ENCODE measurements around the gene CDH4.
A peak's percentile ranks its signal among the peaks of the same experiment; 100 is the strongest.

CDH4 gene

DNA sequence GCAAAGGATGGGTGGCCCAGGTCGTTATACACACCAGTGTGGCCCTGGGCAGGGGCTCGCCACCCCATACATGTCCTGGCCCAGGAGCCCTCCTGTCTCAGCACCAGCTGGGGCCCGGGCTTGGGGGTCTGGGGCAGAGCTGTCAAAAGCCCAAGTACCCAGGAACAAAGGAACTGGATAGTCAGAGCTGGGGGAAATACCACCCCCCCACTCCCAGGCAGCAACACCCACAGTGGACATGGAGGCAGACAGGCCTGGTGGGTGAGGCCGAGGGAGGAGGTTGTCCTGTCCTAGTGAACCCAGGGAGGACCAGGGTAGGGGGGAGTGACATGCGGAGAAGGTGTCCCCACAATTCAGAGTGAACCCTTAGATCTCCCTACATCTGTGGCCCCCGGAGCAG is 406.5 kb downstream of the CDH4 start:
- H3K27ac ChIP-seq (ENCODE audit: low read length) = no peak overlapping the region
- TF ChIP-seq, protein P1, sequence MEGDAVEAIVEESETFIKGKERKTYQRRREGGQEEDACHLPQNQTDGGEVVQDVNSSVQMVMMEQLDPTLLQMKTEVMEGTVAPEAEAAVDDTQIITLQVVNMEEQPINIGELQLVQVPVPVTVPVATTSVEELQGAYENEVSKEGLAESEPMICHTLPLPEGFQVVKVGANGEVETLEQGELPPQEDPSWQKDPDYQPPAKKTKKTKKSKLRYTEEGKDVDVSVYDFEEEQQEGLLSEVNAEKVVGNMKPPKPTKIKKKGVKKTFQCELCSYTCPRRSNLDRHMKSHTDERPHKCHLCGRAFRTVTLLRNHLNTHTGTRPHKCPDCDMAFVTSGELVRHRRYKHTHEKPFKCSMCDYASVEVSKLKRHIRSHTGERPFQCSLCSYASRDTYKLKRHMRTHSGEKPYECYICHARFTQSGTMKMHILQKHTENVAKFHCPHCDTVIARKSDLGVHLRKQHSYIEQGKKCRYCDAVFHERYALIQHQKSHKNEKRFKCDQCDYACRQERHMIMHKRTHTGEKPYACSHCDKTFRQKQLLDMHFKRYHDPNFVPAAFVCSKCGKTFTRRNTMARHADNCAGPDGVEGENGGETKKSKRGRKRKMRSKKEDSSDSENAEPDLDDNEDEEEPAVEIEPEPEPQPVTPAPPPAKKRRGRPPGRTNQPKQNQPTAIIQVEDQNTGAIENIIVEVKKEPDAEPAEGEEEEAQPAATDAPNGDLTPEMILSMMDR (IDR thresholded peaks at IDR 0.05; ENCODE audit: borderline replicate concordance, extremely low read depth, low read length, poor library complexity, severe bottlenecking) = no peak
- no peak for TF ChIP-seq EZH2 (IDR thresholded peaks at IDR 0.05; ENCODE audit: borderline replicate concordance, low read depth, low read length, severe bottlenecking)
- DNase-seq (no peak), ATAC-seq (ENCODE audit: insufficient read depth, low read depth) (no peak)
- H4K20me1 ChIP-seq (ENCODE audit: insufficient read depth, low read length) = peaks cover 5% of the 10 kb centered on the region; the same call in 1 of the 2 replicates
- no peaks in the 10 kb centered on the region for H3K36me3 ChIP-seq (ENCODE audit: insufficient read depth, low read length)
- no peak overlapping the region for H3K4me3 ChIP-seq (ENCODE audit: low read depth in 1 of 2, low read length in 2 of 2)
- peaks cover 3% of the 10 kb centered on the region for H3K27me3 ChIP-seq (ENCODE audit: insufficient read depth, low read length, poor library complexity)
- H3K9ac ChIP-seq (ENCODE audit: low read depth, low read length) = no peak overlapping the region
- H2AFZ ChIP-seq (ENCODE audit: low read depth, low read length) = no peak overlapping the region
- no peak overlapping the region for H3K4me2 ChIP-seq (ENCODE audit: insufficient read depth, low read length)
- no peaks in the 10 kb centered on the region for H3K4me1 ChIP-seq (ENCODE audit: insufficient read depth, low read length)
- H3K79me2 ChIP-seq (ENCODE audit: insufficient read depth, low read length) = no peaks in the 10 kb centered on the region
- H3K9me3 ChIP-seq (ENCODE audit: insufficient read depth, low read length, severe bottlenecking) = no peaks in the 10 kb centered on the region

DNA sequence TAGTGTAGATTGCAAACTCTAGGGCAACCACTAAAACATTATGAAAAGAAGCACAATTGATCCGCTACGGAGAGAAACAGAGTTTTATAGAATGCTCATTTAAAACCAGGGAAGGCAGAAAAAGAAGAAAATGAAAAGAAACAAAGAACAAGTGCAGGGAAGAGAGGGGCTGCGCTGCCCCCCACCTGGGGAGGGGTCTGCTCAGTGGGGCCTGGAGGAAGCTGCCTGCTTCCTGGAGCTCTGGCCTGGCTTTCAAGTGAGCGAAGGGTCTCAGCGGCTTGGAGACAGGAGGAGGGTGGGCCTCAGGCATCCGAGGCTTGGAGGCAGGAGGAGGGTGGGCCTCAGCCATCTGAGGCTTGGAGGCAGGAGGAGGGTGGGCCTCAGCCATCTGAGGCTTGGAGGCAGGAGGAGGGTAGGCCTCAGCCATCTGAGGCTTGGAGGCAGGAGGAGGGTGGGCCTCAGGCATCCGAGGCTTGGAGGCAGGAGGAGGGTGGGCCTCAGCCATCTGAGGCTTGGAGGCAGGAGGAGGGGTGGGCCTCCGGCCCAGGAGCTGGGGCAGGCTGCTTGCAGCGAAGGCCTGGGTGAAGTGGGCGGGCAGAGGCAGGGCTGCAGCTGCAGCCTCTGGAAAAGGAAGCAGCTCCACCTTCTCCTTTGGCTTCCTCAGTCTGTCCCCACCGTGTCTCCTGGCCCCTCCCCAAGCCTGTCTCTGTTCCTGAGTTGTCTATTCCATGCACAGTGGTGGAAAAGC is 407.4 kb downstream of the CDH4 start:
- peaks cover 5% of the 10 kb centered on the region; the same call in 1 of the 2 replicates for H4K20me1 ChIP-seq (ENCODE audit: insufficient read depth, low read length)
- H3K27me3 ChIP-seq (ENCODE audit: insufficient read depth, low read length, poor library complexity) = peaks cover 3% of the 10 kb centered on the region
- no peak overlapping the region for H3K27ac ChIP-seq (ENCODE audit: low read length)
- no peaks in the 10 kb centered on the region for H3K9me3 ChIP-seq (ENCODE audit: insufficient read depth, low read length, severe bottlenecking)
- H3K9ac ChIP-seq (ENCODE audit: low read depth, low read length) = no peak overlapping the region
- H2AFZ ChIP-seq (ENCODE audit: low read depth, low read length) = no peak overlapping the region
- DNase-seq = peak; percentile 16
- no peaks in the 10 kb centered on the region for H3K36me3 ChIP-seq (ENCODE audit: insufficient read depth, low read length)
- ATAC-seq (ENCODE audit: insufficient read depth, low read depth) = no peak
- H3K79me2 ChIP-seq (ENCODE audit: insufficient read depth, low read length) = no peaks in the 10 kb centered on the region
- no peaks in the 10 kb centered on the region for H3K4me1 ChIP-seq (ENCODE audit: insufficient read depth, low read length)
- no peak overlapping the region for H3K4me2 ChIP-seq (ENCODE audit: insufficient read depth, low read length)
- no peak overlapping the region for H3K4me3 ChIP-seq (ENCODE audit: low read depth in 1 of 2, low read length in 2 of 2)
- TF ChIP-seq, protein P1 (IDR thresholded peaks at IDR 0.05; ENCODE audit: borderline replicate concordance, extremely low read depth, low read length, poor library complexity, severe bottlenecking) = no peak
- TF ChIP-seq EZH2 (IDR thresholded peaks at IDR 0.05; ENCODE audit: borderline replicate concordance, low read depth, low read length, severe bottlenecking) = no peak

DNA sequence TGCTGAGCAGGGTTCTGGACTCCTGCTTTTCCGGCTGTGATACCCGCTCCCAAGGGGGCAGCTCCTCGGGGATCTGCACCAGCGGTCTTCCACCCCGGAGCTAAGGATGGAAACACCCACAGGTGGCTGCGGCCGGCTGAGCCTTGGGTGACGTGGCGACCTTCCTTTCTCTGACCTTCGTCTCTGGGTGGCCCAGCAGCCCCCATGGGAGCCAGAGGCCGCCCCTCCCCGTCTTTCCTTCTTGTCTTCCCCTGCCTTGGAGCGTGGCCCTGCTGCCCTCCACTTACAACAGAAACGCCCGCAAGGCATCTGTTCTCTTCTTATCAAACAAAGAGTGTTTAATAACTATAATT is 407.9 kb downstream of the CDH4 start:
- H3K4me3 ChIP-seq (ENCODE audit: low read depth in 1 of 2, low read length in 2 of 2) = no peak overlapping the region
- H3K27me3 ChIP-seq (ENCODE audit: insufficient read depth, low read length, poor library complexity) = peaks cover 3% of the 10 kb centered on the region
- H3K4me1 ChIP-seq (ENCODE audit: insufficient read depth, low read length) = no peaks in the 10 kb centered on the region
- H3K4me2 ChIP-seq (ENCODE audit: insufficient read depth, low read length) = no peak overlapping the region
- H4K20me1 ChIP-seq (ENCODE audit: insufficient read depth, low read length) = peaks cover 5% of the 10 kb centered on the region; the same call in 1 of the 2 replicates
- ATAC-seq (ENCODE audit: insufficient read depth, low read depth) (no peak), DNase-seq (no peak)
- H3K79me2 ChIP-seq (ENCODE audit: insufficient read depth, low read length) = no peaks in the 10 kb centered on the region
- no peaks in the 10 kb centered on the region for H3K9me3 ChIP-seq (ENCODE audit: insufficient read depth, low read length, severe bottlenecking)
- H3K9ac ChIP-seq (ENCODE audit: low read depth, low read length) = no peak overlapping the region
- TF ChIP-seq, protein P1 (IDR thresholded peaks at IDR 0.05; ENCODE audit: borderline replicate concordance, extremely low read depth, low read length, poor library complexity, severe bottlenecking) = no peak
- no peak for TF ChIP-seq EZH2 (IDR thresholded peaks at IDR 0.05; ENCODE audit: borderline replicate concordance, low read depth, low read length, severe bottlenecking)
- no peak overlapping the region for H3K27ac ChIP-seq (ENCODE audit: low read length)
- H2AFZ ChIP-seq (ENCODE audit: low read depth, low read length) = no peak overlapping the region
- H3K36me3 ChIP-seq (ENCODE audit: insufficient read depth, low read length) = no peaks in the 10 kb centered on the region
